ENCODE measurements around the gene PRICKLE1. TPM values are rescaled to one million over a fixed set of nuclear protein-coding genes. Genes with fewer than 3 reads are reported as not detected.

Gene PRICKLE1
- total and polyA plus RNA-seq, 9 of the 15 experiments (the other 6 are each of a cell fraction or from before 2014, with no cell fraction given): 0.22 to 0.85 (median 0.31) TPM

DNA sequence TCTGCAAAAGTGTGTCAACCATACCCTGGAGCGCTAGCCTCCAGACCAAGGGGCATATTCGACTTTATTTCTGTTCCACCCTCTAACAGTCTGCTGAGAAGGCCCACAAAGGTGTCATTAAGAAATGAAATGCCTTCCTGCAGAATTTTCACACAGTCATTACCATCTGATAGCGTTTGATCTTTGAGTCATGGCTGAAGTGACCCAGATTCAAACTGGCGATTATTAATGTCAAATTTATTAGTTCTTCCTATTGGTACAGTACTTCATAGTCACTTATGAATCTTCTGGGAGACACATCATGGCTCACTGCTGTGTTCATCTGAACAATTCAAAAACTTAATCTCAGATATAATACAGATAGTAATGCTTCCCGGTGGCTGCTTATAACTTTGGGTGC, 13.2 kb downstream of the PRICKLE1 start:
- Histone ChIP-seq H3K36me3 (ENCODE audit: control insufficient read depth, insufficient read depth, low read length) (no peaks in the 10 kb centered on the region), H4K20me1 (replicated peaks; ENCODE audit: control insufficient read depth, insufficient read depth, low read length) (no peaks in the 10 kb centered on the region), H3K4me1 (replicated peaks in 1 of 2; ENCODE audit: control insufficient read depth in 2 of 2, insufficient read depth in 2 of 2, low read length in 2 of 2) (no peaks in the 10 kb centered on the region), H3K9me3 (replicated peaks; ENCODE audit: control insufficient read depth, insufficient read depth, low read depth, low read length) (no peaks in the 10 kb centered on the region), H3K9ac (ENCODE audit: insufficient read depth in 1 of 2, low read depth in 2 of 2, low read length in 2 of 2) (no peak overlapping the region), H3K4me3 (no peak overlapping the region), H3K27ac (ENCODE audit: extremely low read depth, low read depth, low read length) (no peak overlapping the region), H3K4me2 (ENCODE audit: insufficient read depth, low read length) (no peak overlapping the region), H3K9me1 (ENCODE audit: control insufficient read depth, insufficient read depth, low read length) (no peaks in the 10 kb centered on the region), H3K79me2 (ENCODE audit: control insufficient read depth, insufficient read depth, low read length) (no peaks in the 10 kb centered on the region), H2AFZ (ENCODE audit: low read depth, low read length) (no peak overlapping the region), H3K27me3 (ENCODE audit: control insufficient read depth in 2 of 2, insufficient read depth in 2 of 2, low read length in 2 of 2) (peaks cover 0 to 2% of the 10 kb centered on the region in 2 experiments; a peak in 1 of 5 replicates)
- ATAC-seq (no peak), DNase-seq (ENCODE audit: extremely low read depth in 1 of 4, low spot score in 3 of 4) (no peak), FAIRE-seq (no peak)
- intact Hi-C loops (cut with micrococcal nuclease) (no loop called here), in situ Hi-C loops (cut with MboI) (loop anchor here (10.0 kb wide), 1 partner anchor 1632 kb away; no protein-coding TSS in a partner anchor)
- 2% methylated on average over 5 of the region's 5 CpGs for WGBS (ENCODE audit: insufficient coverage, low coverage, missing lambda C conversion rate)
- ChIA-PET POLR2A (no interaction called here), CTCF (ENCODE audit: low intra/inter-chr PET ratio) (no interaction called here)
- BruUV-seq (replicated peaks): no TSS peak
- TF ChIP-seq ZKSCAN8 (CRISPR knock-in tag; IDR thresholded peaks at IDR 0.05) (no peak), STAT5B (CRISPR knock-in tag; IDR thresholded peaks at IDR 0.05) (no peak), ZBTB33 (CRISPR knock-in tag; IDR thresholded peaks at IDR 0.05) (no peak), ZSCAN29 (IDR thresholded peaks at IDR 0.05) (no peak), PURB (CRISPR knock-in tag; IDR thresholded peaks at IDR 0.05; ENCODE audit: low read depth) (no peak), ZBTB11 (CRISPR knock-in tag; IDR thresholded peaks at IDR 0.05) (no peak), POLR2AphosphoS5 (IDR thresholded peaks at IDR 0.05; ENCODE audit: control insufficient read depth, insufficient read depth, low read depth, low read length) (no peak), SAFB2 (IDR thresholded peaks at IDR 0.05; ENCODE audit: borderline replicate concordance, low read depth, low read length, severe bottlenecking) (no peak), HMG20B (CRISPR knock-in tag; IDR thresholded peaks at IDR 0.05) (no peak)
- TF ChIP-seq, protein P1, sequence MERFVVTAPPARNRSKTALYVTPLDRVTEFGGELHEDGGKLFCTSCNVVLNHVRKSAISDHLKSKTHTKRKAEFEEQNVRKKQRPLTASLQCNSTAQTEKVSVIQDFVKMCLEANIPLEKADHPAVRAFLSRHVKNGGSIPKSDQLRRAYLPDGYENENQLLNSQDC (CRISPR knock-in tag; IDR thresholded peaks at IDR 0.05): no peak
- TF ChIP-seq, protein P2, sequence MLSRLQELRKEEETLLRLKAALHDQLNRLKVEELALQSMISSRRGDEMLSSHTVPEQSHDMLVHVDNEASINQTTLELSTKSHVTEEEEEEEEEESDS (CRISPR knock-in tag; IDR thresholded peaks at IDR 0.05): no peak
- TF ChIP-seq, protein P3, sequence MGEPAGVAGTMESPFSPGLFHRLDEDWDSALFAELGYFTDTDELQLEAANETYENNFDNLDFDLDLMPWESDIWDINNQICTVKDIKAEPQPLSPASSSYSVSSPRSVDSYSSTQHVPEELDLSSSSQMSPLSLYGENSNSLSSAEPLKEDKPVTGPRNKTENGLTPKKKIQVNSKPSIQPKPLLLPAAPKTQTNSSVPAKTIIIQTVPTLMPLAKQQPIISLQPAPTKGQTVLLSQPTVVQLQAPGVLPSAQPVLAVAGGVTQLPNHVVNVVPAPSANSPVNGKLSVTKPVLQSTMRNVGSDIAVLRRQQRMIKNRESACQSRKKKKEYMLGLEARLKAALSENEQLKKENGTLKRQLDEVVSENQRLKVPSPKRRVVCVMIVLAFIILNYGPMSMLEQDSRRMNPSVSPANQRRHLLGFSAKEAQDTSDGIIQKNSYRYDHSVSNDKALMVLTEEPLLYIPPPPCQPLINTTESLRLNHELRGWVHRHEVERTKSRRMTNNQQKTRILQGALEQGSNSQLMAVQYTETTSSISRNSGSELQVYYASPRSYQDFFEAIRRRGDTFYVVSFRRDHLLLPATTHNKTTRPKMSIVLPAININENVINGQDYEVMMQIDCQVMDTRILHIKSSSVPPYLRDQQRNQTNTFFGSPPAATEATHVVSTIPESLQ (CRISPR knock-in tag; IDR thresholded peaks at IDR 0.05): no peak
